GM19324 (cell line): Measurements from ENCODE around the gene PRKACA.
"Not testable (repeated sequence)": the region's sequence is repeated elsewhere in the genome, so short reads cannot be mapped to it uniquely, and the experiment has no call there.

Experiments
- ATAC-seq: cut with Tn5 transposase; IDR thresholded peaks from one replicate; pipeline ENCODE4 v1.9.1; 2021; ENCODE audit warnings: mild to moderate bottlenecking, moderate library complexity; ENCODE audit not compliant: unreplicated experiment, low FRiP score

PRKACA gene

GRCh38 chr19:14148751-14149410 is 31.3 kb upstream of the PRKACA start:
- ATAC-seq = no peak

GRCh38 chr19:14147797-14148605 is 30.4 kb upstream of the PRKACA start:
- ATAC-seq = no peak

GRCh38 chr19:14146789-14147216 is 29.2 kb upstream of the PRKACA start:
- ATAC-seq = no peak

GRCh38 chr19:14146169-14146568 is 28.6 kb upstream of the PRKACA start:
- ATAC-seq = not testable (repeated sequence)

GRCh38 chr19:14145381-14145780 is 27.8 kb upstream of the PRKACA start:
- ATAC-seq = no peak

GRCh38 chr19:14142262-14143190 is 25.0 kb upstream of the PRKACA start:
- ATAC-seq = no peak

- ATAC-seq = no peak
These were observed 23.5 kb upstream of the PRKACA start for GRCh38 chr19:14141041-14141440.

- ATAC-seq = no peak
These were observed 22.4 kb upstream of the PRKACA start for GRCh38 chr19:14139944-14140343.

- ATAC-seq = no peak
These were observed 21.2 kb upstream of the PRKACA start for GRCh38 chr19:14138576-14139265.

- peak; percentile 86 for ATAC-seq
These were observed 19.1 kb upstream of the PRKACA start, which contains the start of gene ASF1B for GRCh38 chr19:14136509-14137281. ASF1B (minus strand) TSS chr19:14136589; CDS start chr19:14136456, 133 bp downstream.

GRCh38 chr19:14135985-14136508 is 18.5 kb upstream of the PRKACA start:
- ATAC-seq = no peak

GRCh38 chr19:14135355-14135754 is 17.8 kb upstream of the PRKACA start:
- no peak for ATAC-seq

- no peak for ATAC-seq
These were observed 10.5 kb upstream of the PRKACA start for GRCh38 chr19:14127929-14128509.

- no peak for ATAC-seq
These were observed 9.6 kb upstream of the PRKACA start for GRCh38 chr19:14127176-14127575.

- ATAC-seq = no peak
These were observed 5.4 kb upstream of the PRKACA start for GRCh38 chr19:14122924-14123323.

- ATAC-seq = no peak
These were observed 2.9 kb upstream of the PRKACA start for GRCh38 chr19:14120497-14120780.

- no peak for ATAC-seq
These were observed 2.3 kb upstream of the PRKACA start for GRCh38 chr19:14119644-14120496.

GRCh38 chr19:14119146-14119545 is 1.6 kb upstream of the PRKACA start:
- ATAC-seq = no peak
